DOHH2 (cell line): ENCODE measurements around the gene MFRP.

Experiments used
- CTCF ChIP-seq: fragments of 200-600 bp; sonication (generic); IDR thresholded peaks from one replicate; pipeline ENCODE4 v1.5.1; 2014; ENCODE audit warnings: antibody characterized with exemption, mild to moderate bottlenecking, low read depth, low read length; ENCODE audit not compliant: poor library complexity, severe bottlenecking
- EZH2phosphoT487 ChIP-seq: fragments of 200-600 bp; sonication (generic); IDR thresholded peaks from 2 replicates; pipeline ENCODE4 v1.6.1; 2017; ENCODE audit warnings: borderline replicate concordance, mild to moderate bottlenecking, antibody characterized with exemption, low read length, moderate library complexity, mixed read lengths

- TF ChIP-seq CTCF (no peak), EZH2phosphoT487 (no peak)
These were observed 24.6 kb upstream of the MFRP start for GRCh38 chr11:119371067-119371601.
